Dedifferentiated amniotic fluid mesenchymal stem cell (primary cell): ENCODE measurements around the gene FGF14.
"Not testable (repeated sequence)": the region's sequence is repeated elsewhere in the genome, so short reads cannot be mapped to it uniquely, and the experiment has no call there.

Source experiments
- DNase-seq: peaks from one replicate; pipeline ENCODE4 v3.0.0-alpha.2; 2016; ENCODE audit errors: extremely low spot score

FGF14 gene

GRCh38 chr13:101868585-101869469 is 533.0 kb downstream of the FGF14 start:
- DNase-seq = no peak

DNA sequence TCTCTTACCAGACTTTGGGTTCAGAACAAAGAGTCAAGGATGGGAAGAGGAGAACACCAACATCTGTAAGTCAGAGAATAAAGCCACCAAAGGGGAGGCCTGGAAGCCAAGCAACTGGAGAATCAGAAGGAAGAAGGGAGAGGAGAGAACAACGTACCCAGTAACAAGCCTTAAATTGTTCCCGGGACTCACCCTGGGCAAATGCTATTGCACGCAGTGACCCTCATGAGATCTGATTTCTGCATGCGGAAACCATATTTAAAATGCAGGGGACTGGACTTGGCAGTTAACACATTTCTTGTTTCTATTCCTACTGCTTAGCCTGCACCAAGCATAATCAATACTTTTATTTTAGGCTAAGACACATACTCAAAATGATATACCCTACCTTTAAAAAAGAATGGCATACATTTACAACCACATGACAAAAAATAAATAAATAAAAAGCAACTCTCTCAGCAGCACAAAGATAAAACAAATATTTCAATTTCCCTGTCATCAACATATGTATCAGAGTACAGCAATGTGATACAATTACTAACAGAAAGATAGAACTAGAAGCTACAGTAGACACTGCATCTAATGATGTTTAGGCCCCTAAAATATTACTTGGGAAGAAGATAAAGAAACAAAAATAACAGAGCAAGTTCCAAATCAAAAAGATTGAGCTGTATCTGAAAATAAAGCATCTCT is 534.8 kb downstream of the FGF14 start:
- DNase-seq = no peak

DNA sequence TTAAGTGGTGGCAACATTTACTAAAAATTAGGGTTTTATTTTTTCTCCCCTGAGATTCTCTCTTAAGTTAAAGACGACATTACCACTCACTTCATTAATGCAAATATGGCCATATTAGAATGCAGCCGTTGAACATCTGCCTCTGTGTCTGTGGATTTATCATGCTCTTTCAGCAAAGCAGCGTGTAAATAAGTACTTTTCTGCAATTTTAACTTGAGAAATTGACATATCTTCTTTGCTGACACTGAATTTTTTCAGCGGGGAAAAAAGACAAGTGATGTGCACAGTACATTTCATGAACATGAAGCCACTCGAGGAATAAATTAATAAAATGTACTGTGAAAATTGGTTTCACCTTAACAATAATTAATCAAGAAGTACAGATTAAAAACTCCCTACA is 543.0 kb downstream of the FGF14 start:
- no peak for DNase-seq

DNA sequence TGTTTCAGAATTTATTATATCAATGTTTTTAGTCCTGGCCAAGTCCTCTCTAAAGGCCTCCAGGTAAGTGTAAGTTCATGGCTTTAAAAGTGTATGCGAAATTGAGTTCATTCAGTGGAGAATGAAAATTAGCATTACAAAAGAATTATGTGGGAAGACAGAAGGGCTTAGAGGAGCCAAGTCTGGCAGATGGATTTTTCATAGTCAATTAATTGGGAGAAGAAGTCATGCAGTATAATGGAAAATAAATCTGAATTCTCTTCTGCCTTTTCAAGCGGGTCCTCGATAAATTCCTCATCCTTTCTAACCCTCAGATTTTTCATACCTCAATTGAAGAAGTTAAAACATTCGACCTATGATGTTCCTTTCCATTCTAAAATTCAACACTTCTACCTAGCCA is 555.1 kb downstream of the FGF14 start:
- DNase-seq = no peak

GRCh38 chr13:101846249-101846648 is 555.6 kb downstream of the FGF14 start:
- no peak for DNase-seq

DNA sequence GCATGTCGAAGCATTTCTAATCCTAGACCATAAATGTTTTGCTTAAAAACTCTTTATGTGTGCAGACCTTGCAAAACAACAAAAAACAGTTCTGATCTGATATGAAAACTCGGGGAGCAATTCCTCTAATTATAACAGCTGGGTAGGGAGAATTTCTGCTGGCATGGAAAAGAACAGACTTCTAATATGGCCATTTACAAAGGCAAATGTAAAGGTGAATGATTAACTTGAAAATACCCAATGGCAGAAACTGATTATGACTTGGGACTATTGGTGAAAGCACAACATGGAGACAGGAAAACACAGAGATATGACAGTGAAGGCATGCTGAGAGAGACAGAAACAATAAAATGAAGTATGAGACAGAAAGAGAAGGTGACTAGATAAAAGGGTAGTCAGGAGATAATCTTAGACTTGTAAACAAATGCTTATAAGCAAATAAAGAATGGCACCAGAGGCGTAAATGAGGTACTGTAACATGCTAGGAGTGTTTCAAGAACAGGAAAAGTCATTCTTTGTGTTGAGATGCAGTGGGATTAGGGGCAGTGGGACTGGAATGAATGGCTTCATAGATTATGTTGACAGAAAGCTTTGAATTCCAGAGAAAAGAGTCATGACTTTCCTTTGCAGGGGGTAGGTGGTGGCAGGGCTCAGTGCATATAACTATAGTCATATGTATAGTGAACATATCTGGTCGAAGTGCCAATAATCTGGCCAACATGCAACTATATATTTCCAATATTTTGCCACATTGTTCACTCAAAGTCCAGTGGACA is 556.4 kb downstream of the FGF14 start:
- no peak for DNase-seq

GRCh38 chr13:101841698-101842097 is 560.1 kb downstream of the FGF14 start:
- DNase-seq = no peak

GRCh38 chr13:101838323-101838722 is 563.5 kb downstream of the FGF14 start:
- peak; percentile 34 for DNase-seq

DNA sequence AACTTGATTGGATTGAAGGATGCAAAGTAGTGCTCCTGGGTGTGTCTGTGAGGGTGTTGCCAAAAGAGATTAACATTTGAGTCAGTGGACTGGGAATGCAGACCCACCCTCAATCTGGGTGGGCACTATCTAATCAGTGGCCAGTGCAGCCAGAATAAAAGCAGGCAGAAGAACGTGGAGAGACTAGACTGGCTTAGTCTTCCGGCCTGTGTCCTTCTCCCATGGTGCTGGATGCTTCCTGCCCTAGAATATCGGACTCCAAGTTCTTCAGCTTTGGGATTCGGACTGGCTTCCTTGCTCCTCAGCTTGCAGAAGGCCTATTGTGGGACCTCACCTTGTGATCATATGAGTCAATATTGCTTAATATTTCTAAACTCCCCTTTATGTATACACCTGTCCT is 564.1 kb downstream of the FGF14 start:
- DNase-seq = not testable (repeated sequence)

GRCh38 chr13:101837288-101837687 is 564.6 kb downstream of the FGF14 start:
- DNase-seq = no peak

DNA sequence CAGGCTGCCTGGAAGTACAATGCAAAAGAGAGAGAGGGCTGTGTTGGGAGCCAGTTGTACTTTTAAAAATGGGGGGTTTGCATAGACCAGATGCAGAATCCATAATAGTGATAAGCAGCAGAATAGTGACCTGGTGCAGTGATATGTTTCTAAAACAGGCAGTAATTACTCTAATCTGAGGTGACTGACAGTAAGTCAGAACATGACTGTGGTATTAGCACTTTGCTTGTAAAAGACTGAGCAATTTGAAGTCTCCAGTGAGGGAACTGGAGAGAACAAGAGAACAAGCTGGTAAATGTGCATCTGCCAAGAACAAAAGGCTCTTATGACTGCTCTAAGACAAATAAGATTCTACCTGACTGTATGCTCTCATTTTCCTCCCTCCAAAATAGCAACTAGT is 565.9 kb downstream of the FGF14 start:
- no peak for DNase-seq

- no peak for DNase-seq
These were observed 568.2 kb downstream of the FGF14 start for GRCh38 chr13:101833671-101834070.

- no peak for DNase-seq
These were observed 571.8 kb downstream of the FGF14 start for GRCh38 chr13:101830035-101830434.

GRCh38 chr13:101829484-101829883 is 572.4 kb downstream of the FGF14 start:
- DNase-seq = no peak

DNA sequence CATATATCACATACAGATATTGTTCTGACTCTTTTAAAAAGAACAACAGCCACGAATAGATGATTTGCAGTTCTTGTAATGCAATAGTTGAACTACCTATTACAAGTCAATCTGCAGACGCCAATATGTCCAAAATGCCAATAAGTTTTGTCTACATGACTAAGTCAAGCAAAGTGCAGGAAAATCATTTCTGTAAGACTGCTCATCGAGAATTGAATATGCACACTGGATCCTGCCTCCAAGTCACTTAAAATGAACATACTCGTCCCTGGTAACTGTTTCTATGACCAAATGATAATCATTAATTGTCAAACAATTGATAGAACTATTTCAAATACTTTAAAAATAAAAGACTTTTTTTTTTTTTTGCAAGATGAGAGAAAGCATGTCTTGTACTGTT is 573.7 kb downstream of the FGF14 start:
- no peak for DNase-seq

DNA sequence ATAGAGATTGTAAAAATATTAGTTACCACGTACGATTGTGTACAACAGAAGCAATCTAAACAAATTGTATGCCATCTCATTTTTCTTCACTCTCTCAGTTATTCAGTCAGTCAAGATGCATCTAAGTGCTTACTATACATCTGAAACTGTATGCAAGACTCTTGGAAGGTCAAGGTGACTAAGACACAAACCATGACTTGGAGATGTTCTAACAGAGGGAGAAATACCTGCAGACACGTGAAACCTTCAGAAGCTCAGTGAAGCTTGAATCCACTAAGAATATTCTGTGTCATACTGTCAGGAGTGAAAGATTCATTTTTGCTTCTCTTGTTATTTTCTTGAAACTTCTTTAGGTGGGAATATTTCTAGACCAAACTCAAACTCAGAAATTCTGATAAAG is 584.0 kb downstream of the FGF14 start:
- DNase-seq = no peak

DNA sequence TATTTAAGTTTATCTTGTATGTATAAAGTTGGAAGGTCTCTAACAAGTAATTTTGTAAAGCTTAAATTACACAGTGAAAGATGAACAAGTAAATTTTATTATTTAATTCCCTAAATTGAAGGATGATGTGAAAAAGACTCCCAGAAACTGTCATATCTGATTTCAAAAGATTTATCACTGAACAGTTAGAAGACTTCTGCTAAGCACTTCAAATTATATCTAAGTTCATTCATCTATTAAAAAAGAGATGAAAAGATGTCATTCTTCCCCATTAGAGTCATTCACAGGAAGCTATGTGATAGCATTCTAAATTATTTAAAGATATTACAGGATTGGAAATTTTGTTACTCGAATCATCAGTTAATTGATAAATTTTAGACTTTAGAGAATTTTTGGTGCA is 590.0 kb downstream of the FGF14 start:
- DNase-seq = no peak

DNA sequence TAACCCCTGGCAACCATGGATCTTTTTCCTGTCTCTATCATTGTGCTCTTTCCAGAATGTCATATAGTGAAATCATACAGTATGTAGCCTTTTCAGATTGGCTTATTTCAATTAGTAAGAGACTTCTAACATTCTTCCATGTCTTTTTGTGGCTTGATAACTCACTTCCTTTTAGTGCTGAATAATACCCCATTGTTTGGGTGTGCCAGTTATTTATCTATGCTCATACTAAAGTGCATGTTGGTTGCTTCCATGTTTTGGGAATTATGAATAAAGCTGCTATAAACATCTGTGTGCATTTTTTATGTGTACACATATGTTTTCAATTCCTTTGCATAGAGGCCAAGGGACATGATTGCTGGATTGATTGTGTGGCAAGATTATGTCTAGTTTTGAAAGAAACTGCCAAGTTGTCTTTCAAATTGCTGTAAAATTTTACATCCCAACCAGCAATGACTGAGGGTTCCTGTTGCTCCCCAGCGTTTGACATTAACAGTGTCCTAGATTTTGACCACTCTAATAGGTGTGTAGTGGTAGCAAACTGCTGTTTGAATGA is 590.5 kb downstream of the FGF14 start:
- no peak for DNase-seq

- no peak for DNase-seq
These were observed 602.7 kb downstream of the FGF14 start for GRCh38 chr13:101799196-101799595.

GRCh38 chr13:101798437-101798836 is 603.4 kb downstream of the FGF14 start:
- DNase-seq = no peak

DNA sequence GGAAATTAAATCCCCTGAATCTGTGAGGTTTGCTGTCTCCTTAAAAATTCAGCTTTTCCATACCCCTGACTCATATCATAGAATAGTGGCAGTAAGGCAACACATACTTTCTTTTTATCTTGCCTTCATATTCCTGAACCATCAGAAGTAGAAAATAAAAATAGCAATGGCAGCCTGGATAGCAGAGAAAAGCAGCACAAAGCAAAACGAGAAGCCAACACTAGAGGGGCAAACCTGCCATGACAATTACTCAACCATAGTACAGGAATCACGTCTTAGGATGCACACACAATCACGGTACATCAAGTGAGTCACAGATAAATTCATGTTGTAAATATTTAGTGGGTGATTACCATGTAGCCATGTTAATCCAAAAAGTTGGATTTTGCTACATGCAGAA is 606.4 kb downstream of the FGF14 start:
- no peak for DNase-seq

DNA sequence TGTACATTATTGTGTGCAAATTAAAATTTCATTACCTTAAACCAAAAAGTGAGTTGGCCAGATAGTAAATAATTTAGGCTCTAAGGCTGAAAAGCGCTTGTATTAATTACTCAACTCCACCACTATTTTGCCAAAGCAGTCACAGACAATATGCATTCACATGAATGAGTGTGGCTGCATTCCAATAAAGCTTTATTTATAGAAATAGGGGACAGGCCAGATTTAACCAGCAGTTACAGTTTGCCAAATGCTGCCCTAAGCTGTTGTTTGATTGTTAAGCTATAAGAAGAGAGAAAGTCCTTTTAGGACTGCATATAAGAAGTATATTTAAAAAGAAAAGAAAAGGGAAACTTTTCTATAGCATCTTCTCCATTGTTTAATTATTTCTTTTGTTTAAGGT is 606.8 kb downstream of the FGF14 start:
- DNase-seq = no peak
